Measurements from ENCODE around the gene PLCD3.

- TF ChIP-seq CTCF (IDR thresholded peaks at IDR 0.05) (no peak), POLR2A (IDR thresholded peaks at IDR 0.05) (no peak)
Observed at GRCh38 chr17:45063198-45063597, 69.1 kb downstream of the PLCD3 start.

Data from Peyer's patch (tissue), 4 donors.